HG03378 (cell line): ENCODE results near the gene TICAM1.

Source experiments
- ATAC-seq: cut with Tn5 transposase; IDR thresholded peaks from one replicate; pipeline ENCODE4 v1.9.1; 2021; ENCODE audit warnings: mild to moderate bottlenecking, moderate library complexity; ENCODE audit not compliant: unreplicated experiment

Gene TICAM1

DNA sequence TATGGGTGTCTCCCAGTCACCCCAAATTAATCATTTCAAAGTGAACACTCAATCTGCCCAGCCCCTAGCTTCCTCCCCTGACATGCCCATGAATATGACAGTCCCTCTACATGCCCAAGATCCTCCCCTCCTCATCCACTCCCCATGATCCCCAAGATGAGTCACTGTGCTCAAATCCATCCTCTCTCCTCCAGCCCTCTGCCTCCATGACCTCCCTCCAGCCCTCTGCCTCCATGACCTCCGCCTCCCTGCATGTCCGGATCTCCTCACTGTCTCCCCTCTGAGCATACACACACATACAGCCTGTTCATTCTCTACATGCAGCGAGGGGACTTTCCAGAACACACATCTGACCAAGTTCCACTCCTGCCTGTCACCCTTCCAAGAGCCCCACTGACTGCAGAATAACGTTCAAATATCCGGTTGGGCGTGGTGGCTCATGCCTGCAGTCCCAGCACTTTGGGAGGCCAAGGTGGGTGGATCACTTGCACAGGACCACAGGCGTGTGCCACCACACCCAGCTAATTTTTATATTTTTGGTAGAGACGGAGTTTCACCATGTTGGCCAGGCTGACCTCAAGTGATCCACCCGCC lies 58.4 kb downstream of the TICAM1 start:
- no peak for ATAC-seq

DNA sequence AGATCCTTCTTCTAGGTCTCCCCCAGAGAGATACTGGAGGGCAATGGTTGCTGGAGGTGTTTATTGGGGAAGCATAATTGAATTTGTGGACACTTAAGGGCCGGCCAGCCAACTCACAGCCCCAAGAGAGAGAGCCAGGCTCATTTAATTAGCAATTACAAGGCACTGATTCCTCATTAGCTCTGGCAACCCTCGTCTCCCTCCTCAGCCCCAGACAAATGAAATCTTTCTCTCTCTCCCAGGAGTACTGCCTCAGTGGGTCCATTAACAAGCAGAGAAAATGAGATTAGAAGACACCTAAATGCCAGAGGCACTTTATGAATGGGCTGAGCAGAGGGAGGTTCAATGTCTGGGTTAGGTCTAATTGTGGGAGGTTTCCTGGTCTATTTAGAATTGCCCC lies 58.9 kb downstream of the TICAM1 start:
- no peak for ATAC-seq

DNA sequence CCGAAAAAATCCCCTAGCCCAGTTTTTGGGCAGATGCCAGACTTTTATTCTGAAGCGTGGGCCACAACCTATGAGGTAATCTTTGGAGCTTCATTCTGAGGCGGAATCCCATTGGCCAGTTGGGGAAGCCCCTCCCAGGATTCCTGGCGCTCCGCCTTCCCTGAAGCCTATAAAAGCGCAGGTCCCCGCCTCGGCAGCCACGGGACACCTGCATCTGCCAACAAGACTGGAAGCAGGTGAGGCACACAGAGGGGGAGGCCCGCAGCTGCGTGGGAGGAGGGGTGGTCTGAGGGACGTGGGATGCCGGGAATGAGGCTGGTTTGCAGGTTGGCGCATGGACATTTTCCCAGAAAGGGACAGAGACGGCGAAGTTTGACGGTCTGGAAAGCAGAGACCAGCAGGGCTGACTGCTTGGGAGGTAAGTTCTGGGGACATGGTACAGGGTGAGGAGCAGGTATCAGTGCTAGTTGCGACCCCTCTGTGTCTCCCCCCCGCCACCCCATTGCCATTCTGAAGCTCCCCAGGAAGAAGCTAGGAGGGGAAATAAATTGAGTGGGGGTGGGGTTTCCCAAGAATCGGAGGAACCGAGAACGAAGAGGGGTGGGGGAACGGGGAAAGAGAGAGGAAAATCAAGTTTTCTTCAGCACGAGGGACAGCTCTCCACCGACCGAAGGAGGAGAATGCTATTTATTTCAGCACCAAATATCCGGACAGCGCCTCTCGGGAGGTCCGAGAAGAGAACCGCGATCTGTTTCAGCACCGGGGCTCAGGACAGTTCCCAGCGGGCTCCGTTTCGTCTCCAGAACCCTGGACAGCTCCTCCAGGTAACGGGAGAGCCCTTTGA lies 62.4 kb downstream of the TICAM1 start:
- ATAC-seq, result no peak
